HEK293 (cell line): ENCODE data around the gene ZNF329.

ENCODE experiments used
- CTCF ChIA-PET: fragments of 350-600 bp; formaldehyde crosslinking; extraction: SDS; loops from one replicate; lab custom pipeline; 2021; ENCODE audit warnings: antibody characterized with exemption; lab: Yijun Ruan, JAX
- POLR2A ChIA-PET: fragments of 300-600 bp; formaldehyde crosslinking; extraction: SDS; loops from one replicate; lab custom pipeline; 2020; ENCODE audit warnings: antibody characterized with exemption, inconsistent platforms; lab: Yijun Ruan, JAX
- H3K27ac ChIP-seq: fragments of 200-500 bp; sonication (Bioruptor generic); 2 replicates; pipeline ENCODE4 v1.5.1; 2014; ENCODE audit warnings: low read depth, low read length, control low read depth, inconsistent platforms; ENCODE audit errors: extremely low read depth
- H3K36me3 ChIP-seq, 2 experiments: fragments of 200-500 bp in 1 of 2; sonication (Bioruptor generic) in 1 of 2; 1 replicate in 1 of 2; 2 replicates in 1 of 2; pipeline ENCODE4 v1.5.1; 2014 to 2017; ENCODE audit warnings: inconsistent platforms in 2 of 2, low read length in 2 of 2; ENCODE audit not compliant: control insufficient read depth in 2 of 2, insufficient read depth in 1 of 2
- H3K4me1 ChIP-seq: fragments of 200-500 bp; sonication (Bioruptor generic); 2 replicates; pipeline ENCODE4 v1.5.1; 2014; ENCODE audit warnings: mild to moderate bottlenecking, low read length, inconsistent platforms; ENCODE audit not compliant: control insufficient read depth, insufficient read depth
- H3K4me3 ChIP-seq: 2 replicates; pipeline ENCODE4 v1.5.1; 2011; ENCODE audit warnings: low read depth, mild to moderate bottlenecking, control low read depth, low read length, moderate library complexity
- H3K9me3 ChIP-seq: fragments of 200-500 bp; sonication (Bioruptor generic); 2 replicates; pipeline ENCODE4 v1.5.1; 2014; ENCODE audit warnings: low read depth, low read length, inconsistent platforms; ENCODE audit not compliant: control insufficient read depth, insufficient read depth
- GLI2 ChIP-seq: fragments of 450-650 bp; formaldehyde crosslinking; IDR thresholded peaks from 2 replicates; pipeline ENCODE4; 2017; ENCODE audit warnings: missing biosample characterization, missing genetic modification characterization, low read depth, borderline replicate concordance
- HOXC10 ChIP-seq: sonication (generic); formaldehyde crosslinking; IDR thresholded peaks from 2 replicates; pipeline ENCODE4 v1.8.1; 2023; ENCODE audit warnings: mild to moderate bottlenecking, missing genetic modification reagents
- KLF1 ChIP-seq: fragments of 450-650 bp; formaldehyde crosslinking; IDR thresholded peaks from 2 replicates; pipeline ENCODE4 v1.5.1; 2016; ENCODE audit warnings: missing biosample characterization, missing genetic modification characterization
- ZBTB1 ChIP-seq: fragments of 450-650 bp; formaldehyde crosslinking; IDR thresholded peaks from 2 replicates; pipeline ENCODE4 v1.5.1; 2016; ENCODE audit warnings: missing biosample characterization, missing genetic modification characterization
- ZBTB17 ChIP-seq: fragments of 450-650 bp; formaldehyde crosslinking; IDR thresholded peaks from 2 replicates; pipeline ENCODE4 v1.5.1; 2016; ENCODE audit warnings: missing biosample characterization, missing genetic modification characterization
- ZIC2 ChIP-seq: fragments of 450-650 bp; formaldehyde crosslinking; IDR thresholded peaks from 2 replicates; pipeline ENCODE4 v1.5.1; 2016; ENCODE audit warnings: missing biosample characterization, missing genetic modification characterization
- ZNF140 ChIP-seq: fragments of 450-650 bp; formaldehyde crosslinking; IDR thresholded peaks from 2 replicates; pipeline ENCODE4 v1.5.1; 2016; ENCODE audit warnings: missing biosample characterization, missing genetic modification characterization
- ZNF184 ChIP-seq: fragments of 450-650 bp; IDR thresholded peaks from 2 replicates; pipeline ENCODE4 v1.5.1; 2018; ENCODE audit warnings: missing biosample characterization, mild to moderate bottlenecking, missing genetic modification characterization
- ZNF248 ChIP-seq: fragments of 450-650 bp; formaldehyde crosslinking; IDR thresholded peaks from 2 replicates; pipeline ENCODE4 v1.5.1; 2017; ENCODE audit warnings: missing biosample characterization, missing genetic modification characterization
- ZNF350 ChIP-seq: fragments of 450-650 bp; formaldehyde crosslinking; IDR thresholded peaks from 2 replicates; pipeline ENCODE4 v1.5.0; 2017; ENCODE audit warnings: missing biosample characterization, mild to moderate bottlenecking, missing genetic modification characterization
- ZNF354C ChIP-seq: fragments of 450-650 bp; formaldehyde crosslinking; IDR thresholded peaks from 2 replicates; pipeline ENCODE4 v1.5.1; 2016; ENCODE audit warnings: missing biosample characterization, missing genetic modification characterization, low read depth, borderline replicate concordance
- ZNF37A ChIP-seq: fragments of 450-650 bp; IDR thresholded peaks from 2 replicates; pipeline ENCODE4 v1.5.1; 2018; ENCODE audit warnings: missing biosample characterization, missing genetic modification characterization
- ZNF548 ChIP-seq: fragments of 450-650 bp; formaldehyde crosslinking; IDR thresholded peaks from 2 replicates; pipeline ENCODE4 v1.5.1; 2016; ENCODE audit warnings: missing biosample characterization, missing genetic modification characterization
- ZNF701 ChIP-seq: fragments of 450-650 bp; formaldehyde crosslinking; IDR thresholded peaks from 2 replicates; pipeline ENCODE4 v1.5.1; 2016; ENCODE audit warnings: missing biosample characterization, missing genetic modification characterization
- TF ChIP-seq, protein P1 (sequence below): sonication (generic); formaldehyde crosslinking; IDR thresholded peaks from 2 replicates; pipeline ENCODE4 v1.8.1; 2022; ENCODE audit warnings: mild to moderate bottlenecking, moderate library complexity, missing genetic modification reagents
- TF ChIP-seq, protein P2 (sequence below): IDR thresholded peaks from 2 replicates; pipeline ENCODE4 v1.6.1; 2011; ENCODE audit warnings: mild to moderate bottlenecking, low read depth, low read length, borderline replicate concordance
- TF ChIP-seq, protein P3 (sequence below): fragments of 450-650 bp; formaldehyde crosslinking; IDR thresholded peaks from 2 replicates; pipeline ENCODE4 v1.5.1; 2016; ENCODE audit warnings: missing biosample characterization, missing genetic modification characterization
- TF ChIP-seq, protein P4 (sequence below): fragments of 450-650 bp; formaldehyde crosslinking; IDR thresholded peaks from 2 replicates; pipeline ENCODE4 v1.5.1; 2016; ENCODE audit warnings: missing biosample characterization, missing genetic modification characterization
- TF ChIP-seq, protein P5 (sequence below): fragments of 450-650 bp; formaldehyde crosslinking; IDR thresholded peaks from 2 replicates; pipeline ENCODE4 v1.5.1; 2016; ENCODE audit warnings: missing biosample characterization, missing genetic modification characterization, borderline replicate concordance

Gene ZNF329

DNA sequence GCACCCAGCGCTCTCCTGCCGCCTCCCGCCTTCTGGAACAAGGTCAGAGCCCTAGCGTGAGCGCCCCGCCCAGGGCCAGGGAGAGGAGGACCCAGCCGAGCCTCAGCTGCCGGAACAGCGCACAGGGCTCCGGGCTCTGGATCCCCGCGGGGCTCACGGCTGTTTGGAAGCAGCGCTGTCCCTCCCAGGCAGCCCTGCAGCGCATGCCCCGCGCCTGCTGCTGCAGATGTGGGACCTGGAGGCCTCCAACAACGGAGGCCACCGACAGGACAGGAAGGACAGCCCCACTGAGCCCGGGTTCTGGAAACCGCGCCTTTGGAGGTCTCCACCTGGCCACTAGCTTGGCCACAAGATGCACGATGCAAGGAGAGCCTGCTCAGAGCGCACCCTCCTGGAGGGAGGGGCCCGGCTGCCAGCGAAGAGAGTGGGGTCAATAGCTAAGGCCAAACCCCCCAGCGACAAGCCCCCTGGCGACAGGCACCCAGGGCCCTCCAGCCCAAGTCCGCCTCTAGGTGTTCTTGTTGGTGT lies 65.2 kb downstream of the ZNF329 start:
- CTCF ChIA-PET: no interaction called here
- peaks cover 4 to 49% of the 10 kb centered on the region in 2 experiments; a peak in 2 of 3 replicates for H3K36me3 ChIP-seq
- POLR2A ChIA-PET: no interaction called here
- no peak overlapping the region for H3K27ac ChIP-seq
- no peak for TF ChIP-seq ZNF37A (tag by site-specific recombination)
- TF ChIP-seq GLI2: no peak
- TF ChIP-seq ZIC2 (tag by site-specific recombination): no peak
- no peak for TF ChIP-seq ZNF248 (tag by site-specific recombination)
- TF ChIP-seq ZNF184 (tag by site-specific recombination): no peak
- TF ChIP-seq ZBTB1 (tag by site-specific recombination): no peak
- no peak for TF ChIP-seq ZNF140 (tag by site-specific recombination)
- no peak for TF ChIP-seq ZNF350
- TF ChIP-seq KLF1 (tag by site-specific recombination): no peak
- no peaks in the 10 kb centered on the region for H3K4me1 ChIP-seq
- H3K4me3 ChIP-seq: no peak overlapping the region
- no peaks in the 10 kb centered on the region; the same call in 1 of the 2 replicates for H3K9me3 ChIP-seq

DNA sequence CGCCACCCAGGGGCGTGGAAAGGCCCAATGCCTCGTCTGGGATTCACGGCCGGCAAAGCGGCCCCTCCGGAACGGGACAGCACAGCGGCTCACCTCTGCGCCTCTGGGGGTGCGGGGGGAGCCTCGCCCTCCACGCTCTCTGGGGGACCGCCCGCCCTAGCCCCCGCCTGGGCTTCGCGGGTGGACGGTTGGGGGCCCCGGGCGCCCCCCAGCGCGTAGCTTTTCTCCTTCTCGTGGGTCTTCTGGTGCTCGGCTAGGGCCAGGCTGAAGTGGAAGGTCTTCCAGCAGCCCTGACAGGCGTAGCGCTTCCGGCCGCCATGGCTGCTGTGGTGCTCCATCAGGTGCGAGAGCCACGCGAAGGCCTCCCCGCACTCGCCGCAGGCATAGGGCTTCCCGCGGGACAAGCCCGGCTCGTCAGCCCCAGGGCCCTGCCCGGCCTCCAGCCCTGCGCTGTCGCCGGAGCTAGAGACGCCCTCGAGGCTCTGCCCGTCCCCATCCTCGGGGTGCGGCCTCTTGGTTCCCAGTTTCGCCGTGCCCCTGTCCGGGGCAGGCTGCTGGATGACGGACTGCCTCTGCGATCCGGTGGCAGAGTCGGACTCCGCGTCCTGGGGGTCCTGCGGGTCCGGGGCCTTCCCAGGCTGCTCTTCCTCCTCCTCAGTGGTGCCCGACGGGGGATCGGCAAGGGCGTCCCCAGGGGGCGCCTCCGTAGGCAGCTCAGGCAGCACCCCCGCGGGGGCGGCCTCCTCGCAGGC lies 65.8 kb downstream of the ZNF329 start:
- POLR2A ChIA-PET: no interaction called here
- no peak overlapping the region for H3K4me3 ChIP-seq
- H3K36me3 ChIP-seq: peaks cover 4 to 43% of the 10 kb centered on the region in 2 experiments; a peak in 2 of 3 replicates
- CTCF ChIA-PET: no interaction called here
- no peaks in the 10 kb centered on the region for H3K4me1 ChIP-seq
- no peak for TF ChIP-seq KLF1 (tag by site-specific recombination)
- TF ChIP-seq, protein P1, sequence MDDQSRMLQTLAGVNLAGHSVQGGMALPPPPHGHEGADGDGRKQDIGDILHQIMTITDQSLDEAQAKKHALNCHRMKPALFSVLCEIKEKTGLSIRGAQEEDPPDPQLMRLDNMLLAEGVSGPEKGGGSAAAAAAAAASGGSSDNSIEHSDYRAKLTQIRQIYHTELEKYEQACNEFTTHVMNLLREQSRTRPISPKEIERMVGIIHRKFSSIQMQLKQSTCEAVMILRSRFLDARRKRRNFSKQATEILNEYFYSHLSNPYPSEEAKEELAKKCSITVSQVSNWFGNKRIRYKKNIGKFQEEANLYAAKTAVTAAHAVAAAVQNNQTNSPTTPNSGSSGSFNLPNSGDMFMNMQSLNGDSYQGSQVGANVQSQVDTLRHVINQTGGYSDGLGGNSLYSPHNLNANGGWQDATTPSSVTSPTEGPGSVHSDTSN: 0 out of 2 replicates have a peak, but pooled peaks have one; percentile 40
- TF ChIP-seq, all 188 proteins: peak for 1
- Histone ChIP-seq H3K27ac (no peak overlapping the region), H3K9me3 (no peaks in the 10 kb centered on the region; the same call in 1 of the 2 replicates)

DNA sequence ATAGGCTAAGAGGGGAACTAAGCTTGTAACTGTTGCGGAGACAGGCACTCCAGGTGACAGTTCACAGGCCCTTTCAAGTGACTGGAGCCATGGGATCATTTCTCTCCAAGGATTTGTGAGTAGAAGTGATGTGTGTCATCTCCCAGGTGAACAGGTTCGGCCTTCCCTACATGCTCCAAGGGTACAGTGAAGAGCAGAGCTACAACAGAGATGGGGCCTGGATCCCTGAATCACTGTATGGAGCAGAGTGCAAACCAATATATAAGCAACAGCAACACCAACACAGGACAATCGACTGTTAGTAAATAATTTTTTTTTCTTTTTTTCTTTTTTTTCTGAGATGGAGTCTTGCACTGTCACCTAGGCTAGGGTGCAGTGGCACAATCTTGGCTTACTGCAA lies 67.6 kb downstream of the ZNF329 start:
- ChIA-PET CTCF (no interaction called here), POLR2A (interaction anchor here (0.8 to 1.6 kb wide), 2 partner anchors 9 to 10 kb away, joined by 3 to 6 read pairs; no protein-coding TSS in a partner anchor)
- Histone ChIP-seq H3K27ac (no peak overlapping the region), H3K36me3 (peaks cover 4 to 32% of the 10 kb centered on the region in 2 experiments; a peak in 2 of 3 replicates), H3K4me3 (no peak overlapping the region), H3K4me1 (no peaks in the 10 kb centered on the region), H3K9me3 (no peaks in the 10 kb centered on the region; the same call in 1 of the 2 replicates)
- no peak for TF ChIP-seq ZNF548 (tag by site-specific recombination)
- no peak for TF ChIP-seq ZNF701 (tag by site-specific recombination)
- TF ChIP-seq HOXC10 (CRISPR knock-in tag): 0 out of 2 replicates have a peak, but pooled peaks have one; percentile 31
- TF ChIP-seq, protein P2, sequence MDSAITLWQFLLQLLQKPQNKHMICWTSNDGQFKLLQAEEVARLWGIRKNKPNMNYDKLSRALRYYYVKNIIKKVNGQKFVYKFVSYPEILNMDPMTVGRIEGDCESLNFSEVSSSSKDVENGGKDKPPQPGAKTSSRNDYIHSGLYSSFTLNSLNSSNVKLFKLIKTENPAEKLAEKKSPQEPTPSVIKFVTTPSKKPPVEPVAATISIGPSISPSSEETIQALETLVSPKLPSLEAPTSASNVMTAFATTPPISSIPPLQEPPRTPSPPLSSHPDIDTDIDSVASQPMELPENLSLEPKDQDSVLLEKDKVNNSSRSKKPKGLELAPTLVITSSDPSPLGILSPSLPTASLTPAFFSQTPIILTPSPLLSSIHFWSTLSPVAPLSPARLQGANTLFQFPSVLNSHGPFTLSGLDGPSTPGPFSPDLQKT: no peak

DNA sequence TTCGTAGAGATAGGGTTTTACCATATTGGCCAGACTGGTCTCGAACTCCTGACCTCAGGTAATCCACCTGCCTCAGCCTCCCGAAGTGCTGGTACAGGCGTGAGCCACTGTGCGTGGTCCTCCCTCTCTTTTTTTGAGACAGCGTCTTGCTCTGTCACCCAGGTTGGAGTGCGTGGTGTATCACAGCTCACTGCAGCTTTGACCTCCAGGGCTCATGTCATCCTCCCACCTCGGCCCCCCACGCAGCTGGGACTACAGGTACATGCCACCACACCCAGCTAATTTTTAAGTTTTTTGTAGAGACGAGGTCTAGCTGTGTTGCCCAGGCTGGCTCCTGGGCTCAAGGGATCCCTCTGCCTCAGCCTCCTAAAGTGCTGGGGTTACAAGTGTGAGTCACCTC lies 70.8 kb downstream of the ZNF329 start:
- CTCF ChIA-PET: interaction anchor here (0.5 to 1.0 kb wide), 2 partner anchors 25 to 1301 kb away, joined by 3 to 5 read pairs; no protein-coding TSS in a partner anchor
- TF ChIP-seq ZNF354C (tag by site-specific recombination) (no peak), ZBTB17 (tag by site-specific recombination) (no peak), ZNF701 (tag by site-specific recombination) (no peak)
- TF ChIP-seq, protein P3, sequence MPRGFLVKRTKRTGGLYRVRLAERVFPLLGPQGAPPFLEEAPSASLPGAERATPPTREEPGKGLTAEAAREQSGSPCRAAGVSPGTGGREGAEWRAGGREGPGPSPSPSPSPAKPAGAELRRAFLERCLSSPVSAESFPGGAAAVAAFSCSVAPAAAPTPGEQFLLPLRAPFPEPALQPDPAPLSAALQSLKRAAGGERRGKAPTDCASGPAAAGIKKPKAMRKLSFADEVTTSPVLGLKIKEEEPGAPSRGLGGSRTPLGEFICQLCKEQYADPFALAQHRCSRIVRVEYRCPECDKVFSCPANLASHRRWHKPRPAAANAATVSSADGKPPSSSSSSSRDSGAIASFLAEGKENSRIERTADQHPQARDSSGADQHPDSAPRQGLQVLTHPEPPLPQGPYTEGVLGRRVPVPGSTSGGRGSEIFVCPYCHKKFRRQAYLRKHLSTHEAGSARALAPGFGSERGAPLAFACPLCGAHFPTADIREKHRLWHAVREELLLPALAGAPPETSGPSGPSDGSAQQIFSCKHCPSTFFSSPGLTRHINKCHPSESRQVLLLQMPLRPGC (tag by site-specific recombination): no peak
- TF ChIP-seq, protein P4, sequence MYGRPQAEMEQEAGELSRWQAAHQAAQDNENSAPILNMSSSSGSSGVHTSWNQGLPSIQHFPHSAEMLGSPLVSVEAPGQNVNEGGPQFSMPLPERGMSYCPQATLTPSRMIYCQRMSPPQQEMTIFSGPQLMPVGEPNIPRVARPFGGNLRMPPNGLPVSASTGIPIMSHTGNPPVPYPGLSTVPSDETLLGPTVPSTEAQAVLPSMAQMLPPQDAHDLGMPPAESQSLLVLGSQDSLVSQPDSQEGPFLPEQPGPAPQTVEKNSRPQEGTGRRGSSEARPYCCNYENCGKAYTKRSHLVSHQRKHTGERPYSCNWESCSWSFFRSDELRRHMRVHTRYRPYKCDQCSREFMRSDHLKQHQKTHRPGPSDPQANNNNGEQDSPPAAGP: no peak
- TF ChIP-seq, protein P5, sequence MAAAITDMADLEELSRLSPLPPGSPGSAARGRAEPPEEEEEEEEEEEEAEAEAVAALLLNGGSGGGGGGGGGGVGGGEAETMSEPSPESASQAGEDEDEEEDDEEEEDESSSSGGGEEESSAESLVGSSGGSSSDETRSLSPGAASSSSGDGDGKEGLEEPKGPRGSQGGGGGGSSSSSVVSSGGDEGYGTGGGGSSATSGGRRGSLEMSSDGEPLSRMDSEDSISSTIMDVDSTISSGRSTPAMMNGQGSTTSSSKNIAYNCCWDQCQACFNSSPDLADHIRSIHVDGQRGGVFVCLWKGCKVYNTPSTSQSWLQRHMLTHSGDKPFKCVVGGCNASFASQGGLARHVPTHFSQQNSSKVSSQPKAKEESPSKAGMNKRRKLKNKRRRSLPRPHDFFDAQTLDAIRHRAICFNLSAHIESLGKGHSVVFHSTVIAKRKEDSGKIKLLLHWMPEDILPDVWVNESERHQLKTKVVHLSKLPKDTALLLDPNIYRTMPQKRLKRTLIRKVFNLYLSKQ (tag by site-specific recombination): no peak

More for the DNA sequence above, 70.8 kb downstream of the ZNF329 start:
- Histone ChIP-seq H3K4me1 (no peaks in the 10 kb centered on the region), H3K27ac (no peak overlapping the region), H3K9me3 (no peaks in the 10 kb centered on the region; the same call in 1 of the 2 replicates), H3K4me3 (no peak overlapping the region), H3K36me3 (peaks cover 0 to 1% of the 10 kb centered on the region in 2 experiments; a peak in 1 of 3 replicates)
- POLR2A ChIA-PET: interaction anchor here (0.7 kb wide), 1 partner anchor 19 kb away, joined by 4 read pairs; no protein-coding TSS in a partner anchor
